ENCODE data around the gene CAMTA1. TPM values are rescaled to one million over a fixed set of nuclear protein-coding genes. Genes with fewer than 3 reads are reported as not detected.

The CAMTA1 gene
- total RNA-seq, 1 donor from 2014 or later, result 47.9 TPM

- ATAC-seq (no peak), DNase-seq (no peak)
- peaks cover 9% of the 10 kb centered on the region for H3K27me3 ChIP-seq (ENCODE audit: low read depth)
- no peaks in the 10 kb centered on the region for H3K9me3 ChIP-seq
- no peak overlapping the region for H3K4me3 ChIP-seq
- no peaks in the 10 kb centered on the region for H3K4me1 ChIP-seq
- no peaks in the 10 kb centered on the region for H3K36me3 ChIP-seq
- TF ChIP-seq, protein P1, sequence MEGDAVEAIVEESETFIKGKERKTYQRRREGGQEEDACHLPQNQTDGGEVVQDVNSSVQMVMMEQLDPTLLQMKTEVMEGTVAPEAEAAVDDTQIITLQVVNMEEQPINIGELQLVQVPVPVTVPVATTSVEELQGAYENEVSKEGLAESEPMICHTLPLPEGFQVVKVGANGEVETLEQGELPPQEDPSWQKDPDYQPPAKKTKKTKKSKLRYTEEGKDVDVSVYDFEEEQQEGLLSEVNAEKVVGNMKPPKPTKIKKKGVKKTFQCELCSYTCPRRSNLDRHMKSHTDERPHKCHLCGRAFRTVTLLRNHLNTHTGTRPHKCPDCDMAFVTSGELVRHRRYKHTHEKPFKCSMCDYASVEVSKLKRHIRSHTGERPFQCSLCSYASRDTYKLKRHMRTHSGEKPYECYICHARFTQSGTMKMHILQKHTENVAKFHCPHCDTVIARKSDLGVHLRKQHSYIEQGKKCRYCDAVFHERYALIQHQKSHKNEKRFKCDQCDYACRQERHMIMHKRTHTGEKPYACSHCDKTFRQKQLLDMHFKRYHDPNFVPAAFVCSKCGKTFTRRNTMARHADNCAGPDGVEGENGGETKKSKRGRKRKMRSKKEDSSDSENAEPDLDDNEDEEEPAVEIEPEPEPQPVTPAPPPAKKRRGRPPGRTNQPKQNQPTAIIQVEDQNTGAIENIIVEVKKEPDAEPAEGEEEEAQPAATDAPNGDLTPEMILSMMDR (IDR thresholded peaks at IDR 0.05), result no peak
- H3K27ac ChIP-seq, result no peak overlapping the region
- intact Hi-C loops (cut with DNase I), result no loop called here
Observed at GRCh38 chr1:7220007-7220406, 434.8 kb downstream of the CAMTA1 start.

DNA sequence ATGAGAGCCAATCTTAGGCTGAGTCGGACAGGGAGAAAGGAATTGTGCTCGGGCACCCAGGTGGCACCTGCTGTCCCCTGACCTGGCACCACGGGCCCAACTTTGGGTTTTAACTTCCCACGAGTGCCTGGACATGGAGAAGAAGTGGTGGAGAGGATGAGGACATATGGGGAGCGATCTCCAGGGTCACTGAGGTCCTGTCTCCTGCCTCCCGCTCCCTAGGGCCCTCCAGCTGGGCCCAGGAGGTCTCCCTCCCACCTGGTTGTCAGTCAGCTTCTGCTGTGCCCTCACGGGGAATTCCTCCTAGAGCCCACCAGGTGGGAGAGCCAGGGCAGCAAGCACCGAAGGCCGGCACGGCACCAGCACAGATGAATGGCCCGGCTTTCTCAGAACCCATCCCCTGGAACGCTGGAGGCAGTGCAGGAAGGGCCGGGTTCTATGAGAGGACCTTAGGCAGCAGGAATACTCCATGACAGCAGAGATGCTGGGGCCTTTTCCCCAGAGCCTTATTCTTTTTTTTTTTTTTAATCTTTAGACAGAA is 435.5 kb downstream of the CAMTA1 start:
- peaks cover 7% of the 10 kb centered on the region for H3K27me3 ChIP-seq (ENCODE audit: low read depth)
- DNase-seq, result no peak
- TF ChIP-seq, protein P1 (IDR thresholded peaks at IDR 0.05), result no peak
- no peak for ATAC-seq
- H3K4me3 ChIP-seq, result no peak overlapping the region
- no peak overlapping the region for H3K27ac ChIP-seq
- H3K36me3 ChIP-seq, result no peaks in the 10 kb centered on the region
- no peaks in the 10 kb centered on the region for H3K9me3 ChIP-seq
- intact Hi-C loops (cut with DNase I), result no loop called here
- H3K4me1 ChIP-seq, result no peaks in the 10 kb centered on the region

- Histone ChIP-seq H3K27me3 (ENCODE audit: low read depth) (peaks cover 7% of the 10 kb centered on the region), H3K4me3 (no peak overlapping the region), H3K9me3 (no peaks in the 10 kb centered on the region), H3K27ac (no peak overlapping the region), H3K36me3 (no peaks in the 10 kb centered on the region), H3K4me1 (no peaks in the 10 kb centered on the region)
- no peak for DNase-seq
- ATAC-seq, result no peak
- TF ChIP-seq, protein P1 (IDR thresholded peaks at IDR 0.05), result no peak
- intact Hi-C loops (cut with DNase I), result no loop called here
Observed at GRCh38 chr1:7221826-7222694, 436.8 kb downstream of the CAMTA1 start.

GRCh38 chr1:7222695-7223015 is 437.4 kb downstream of the CAMTA1 start:
- no peak for ATAC-seq
- Histone ChIP-seq H3K9me3 (no peaks in the 10 kb centered on the region), H3K4me1 (no peaks in the 10 kb centered on the region), H3K4me3 (no peak overlapping the region), H3K36me3 (no peaks in the 10 kb centered on the region), H3K27me3 (ENCODE audit: low read depth) (peaks cover 7% of the 10 kb centered on the region), H3K27ac (no peak overlapping the region)
- TF ChIP-seq, protein P1 (IDR thresholded peaks at IDR 0.05), result no peak
- DNase-seq, result no peak
- intact Hi-C loops (cut with DNase I), result no loop called here

DNA sequence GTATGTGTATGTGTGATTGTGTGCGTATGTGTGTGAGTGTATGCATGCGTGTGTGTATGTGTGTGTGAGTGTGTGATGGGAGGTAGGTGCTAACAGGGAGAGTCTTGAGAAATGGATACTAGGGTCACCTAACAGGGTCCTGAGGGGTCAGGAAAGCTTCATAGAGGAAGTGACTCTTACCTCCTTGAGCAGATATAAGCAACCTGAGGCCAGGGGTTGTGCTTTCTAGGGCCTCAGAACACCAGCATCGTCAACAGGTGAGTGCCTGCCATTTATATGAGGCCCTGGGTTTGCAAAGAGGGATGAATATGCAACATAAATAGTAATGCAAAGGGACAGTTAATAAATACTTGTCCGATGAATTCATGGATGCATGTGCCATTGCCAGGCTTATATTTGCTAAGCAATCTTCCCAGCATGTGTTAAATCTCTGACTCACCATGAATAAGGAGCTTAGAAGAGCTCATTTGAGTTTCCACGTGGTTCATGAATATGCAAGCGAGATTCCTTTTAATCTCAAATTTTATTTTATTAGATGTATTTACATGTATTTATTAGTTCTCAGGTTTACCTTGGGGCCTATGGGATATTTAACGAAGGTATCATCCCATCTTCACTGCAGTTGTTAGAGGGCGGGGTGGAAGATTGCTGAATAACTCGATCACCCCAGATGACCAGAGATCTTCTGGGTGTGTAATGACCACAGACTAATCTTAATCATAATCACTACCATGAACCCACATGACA is 438.3 kb downstream of the CAMTA1 start:
- H3K27ac ChIP-seq, result no peak overlapping the region
- no peak for DNase-seq
- H3K4me3 ChIP-seq, result no peak overlapping the region
- TF ChIP-seq, protein P1 (IDR thresholded peaks at IDR 0.05), result no peak
- intact Hi-C loops (cut with DNase I), result no loop called here
- H3K9me3 ChIP-seq, result no peaks in the 10 kb centered on the region
- peaks cover under 1% of the 10 kb centered on the region for H3K27me3 ChIP-seq (ENCODE audit: low read depth)
- no peaks in the 10 kb centered on the region for H3K4me1 ChIP-seq
- no peaks in the 10 kb centered on the region for H3K36me3 ChIP-seq
- no peak for ATAC-seq

Data from lower lobe of right lung (tissue), 2 donors.